Measurements from ENCODE around the gene DAZAP2.
A peak's percentile ranks its signal among the peaks of the same experiment; 100 is the strongest.
"Not testable (repeated sequence)": the region's sequence is repeated elsewhere in the genome, so short reads cannot be mapped to it uniquely, and the experiment has no call there.

The DAZAP2 gene

DNA sequence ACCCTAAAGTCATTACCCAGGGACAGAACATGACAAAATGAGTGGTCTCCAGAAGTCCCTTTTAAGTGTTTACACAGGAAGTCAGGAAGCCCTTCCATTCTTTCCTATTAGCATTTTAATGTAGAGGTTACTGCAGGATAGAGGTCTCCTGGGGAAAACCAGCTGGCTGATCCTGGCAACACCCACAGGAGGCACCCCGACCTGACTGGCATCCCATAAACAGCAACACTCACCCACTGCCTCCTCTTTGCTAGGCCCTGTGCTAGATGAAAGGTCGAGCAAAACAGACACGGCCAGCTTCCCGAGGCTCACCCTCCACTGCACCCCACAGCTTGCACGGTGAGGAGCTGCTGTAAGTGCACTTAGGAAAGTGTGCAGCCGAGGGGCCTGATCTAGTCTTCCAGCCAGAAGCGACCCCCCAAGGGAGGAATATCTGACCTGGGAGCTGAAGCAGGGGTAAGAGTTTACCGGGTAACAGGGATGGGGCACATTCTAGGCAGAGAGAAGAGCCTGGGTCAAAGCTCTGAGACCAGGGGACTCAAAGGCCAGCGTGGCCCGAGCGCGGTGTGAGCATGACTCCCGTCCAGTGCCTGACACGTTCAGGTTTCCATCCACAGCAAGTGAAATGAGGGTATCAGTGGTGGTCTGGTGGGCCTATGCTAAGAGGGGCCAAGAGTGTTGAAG lies 9.0 kb downstream of the DAZAP2 start:
- no peak for DNase-seq

- DNase-seq, result no peak
Measured at GRCh38 chr12:51253276-51253675, 14.7 kb downstream of the DAZAP2 start.

DNA sequence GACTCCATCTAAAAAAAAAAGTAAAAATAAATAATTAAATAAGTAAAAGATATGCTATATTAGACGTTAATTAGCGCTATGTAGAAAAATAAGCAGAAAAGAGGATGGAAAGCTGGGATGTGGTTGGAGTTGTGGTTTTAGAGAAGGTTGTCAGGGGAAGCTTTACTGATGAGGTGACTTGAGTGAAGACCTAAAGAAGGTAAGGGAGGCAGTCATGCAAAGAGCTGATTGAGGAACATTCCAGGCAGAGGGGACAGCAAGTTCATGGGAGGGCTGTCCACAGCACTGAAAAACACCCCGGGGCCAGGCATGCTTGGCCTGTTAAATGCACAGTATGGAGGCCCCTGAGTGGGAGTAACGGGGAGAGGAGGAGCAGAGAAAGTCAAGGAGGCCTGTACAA lies 15.9 kb downstream of the DAZAP2 start:
- DNase-seq, result no peak

- DNase-seq, result not testable (repeated sequence)
Measured at GRCh38 chr12:51259600-51259999, 21.0 kb downstream of the DAZAP2 start.

DNA sequence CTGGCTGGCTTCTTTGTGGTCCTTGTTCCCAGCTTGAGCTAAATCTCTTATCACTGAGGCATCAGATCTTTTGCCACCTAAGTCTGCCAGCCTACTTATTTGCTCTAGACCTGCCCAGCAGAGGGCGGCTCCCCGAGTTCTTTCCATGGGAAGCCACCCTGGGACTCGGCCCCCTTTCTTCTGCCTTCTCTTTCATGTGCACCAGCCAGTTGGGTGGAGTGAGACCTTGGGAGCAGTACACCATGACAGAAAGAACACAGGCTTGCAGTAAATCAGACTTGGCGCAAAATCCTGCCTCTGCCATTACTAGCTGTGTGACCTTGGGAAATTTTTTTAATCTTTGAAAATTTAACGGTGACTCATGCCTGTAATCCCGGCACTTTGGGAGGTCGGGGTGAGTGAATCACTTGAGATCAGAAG lies 24.1 kb downstream of the DAZAP2 start:
- DNase-seq, result peak; percentile 57

GRCh38 chr12:51263341-51263740 lies 24.7 kb downstream of the DAZAP2 start:
- no peak for DNase-seq

DNA sequence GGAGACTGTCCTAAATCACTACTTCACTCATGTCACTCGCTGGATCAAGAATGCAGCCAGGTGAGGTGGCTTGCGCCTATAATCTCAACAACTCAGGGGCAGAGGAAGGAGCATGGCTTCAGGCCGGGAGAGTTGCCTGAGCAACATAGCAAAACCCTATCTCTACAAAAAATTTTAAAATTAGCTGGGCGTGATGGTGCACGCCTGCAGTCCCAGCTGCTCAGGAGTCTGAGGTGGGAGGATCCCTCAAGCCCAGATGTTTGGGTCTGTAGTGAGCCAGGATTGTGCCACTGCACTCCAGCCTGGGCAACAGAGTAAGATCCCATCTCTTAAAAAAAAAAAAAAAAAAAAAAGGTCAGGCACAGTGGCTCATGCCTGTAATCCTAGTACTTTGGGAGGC lies 25.7 kb downstream of the DAZAP2 start:
- no peak for DNase-seq

GRCh38 chr12:51265024-51265423 lies 26.4 kb downstream of the DAZAP2 start:
- no peak for DNase-seq

- peak; percentile 59 for DNase-seq
Measured at GRCh38 chr12:51269174-51270066, 30.8 kb downstream of the DAZAP2 start.

DNA sequence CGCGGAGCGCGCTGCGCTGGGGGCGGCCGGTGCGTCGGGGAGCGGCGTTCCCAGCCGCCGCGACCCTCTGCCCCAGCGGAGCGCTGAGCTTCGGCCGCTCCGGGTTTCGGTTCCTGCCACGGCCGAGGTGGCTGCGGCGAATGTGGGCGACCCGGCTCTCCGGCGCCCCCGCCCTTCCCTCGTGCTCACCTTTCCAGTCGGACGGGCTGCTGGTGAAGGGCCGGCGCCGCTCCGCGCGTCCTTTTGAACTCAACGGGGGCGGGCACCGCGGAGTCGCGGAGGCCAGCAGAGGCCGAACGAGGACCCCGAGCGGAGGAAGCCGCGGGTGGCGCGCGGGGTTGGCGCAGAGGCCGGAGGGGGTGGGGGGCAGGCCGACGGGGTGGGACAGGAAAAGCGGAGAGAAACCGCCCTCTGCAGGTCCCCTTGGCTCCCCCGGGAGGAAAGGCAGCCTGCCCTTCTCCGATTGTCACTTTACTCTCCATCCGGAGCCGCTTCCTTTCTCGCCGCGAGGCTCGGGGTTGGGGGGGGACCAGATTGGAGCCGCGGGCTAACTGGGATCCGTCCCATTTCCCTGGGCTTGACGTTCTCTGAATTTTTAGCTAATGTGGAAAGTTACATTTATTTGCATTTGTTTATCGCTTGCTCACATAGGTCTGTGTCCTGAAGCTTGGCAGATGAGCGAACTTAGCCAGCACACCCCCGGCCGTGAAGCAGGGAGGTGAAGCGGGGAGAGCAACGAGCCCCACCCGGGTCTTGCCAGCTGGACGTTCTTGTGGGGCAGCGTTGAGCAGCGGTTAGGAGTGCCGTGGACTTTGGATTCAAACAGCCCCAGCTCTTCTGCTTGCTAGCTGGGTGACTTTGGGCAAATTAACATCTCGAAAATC lies 31.7 kb downstream of the DAZAP2 start, which contains the start of gene SMAGP:
Gene SMAGP, minus strand, starts transcription at position 349 of the 884 bp plus-strand sequence. CDS start 1,137 bp downstream, outside the sequence.
- DNase-seq, result peak; percentile 54

DNA sequence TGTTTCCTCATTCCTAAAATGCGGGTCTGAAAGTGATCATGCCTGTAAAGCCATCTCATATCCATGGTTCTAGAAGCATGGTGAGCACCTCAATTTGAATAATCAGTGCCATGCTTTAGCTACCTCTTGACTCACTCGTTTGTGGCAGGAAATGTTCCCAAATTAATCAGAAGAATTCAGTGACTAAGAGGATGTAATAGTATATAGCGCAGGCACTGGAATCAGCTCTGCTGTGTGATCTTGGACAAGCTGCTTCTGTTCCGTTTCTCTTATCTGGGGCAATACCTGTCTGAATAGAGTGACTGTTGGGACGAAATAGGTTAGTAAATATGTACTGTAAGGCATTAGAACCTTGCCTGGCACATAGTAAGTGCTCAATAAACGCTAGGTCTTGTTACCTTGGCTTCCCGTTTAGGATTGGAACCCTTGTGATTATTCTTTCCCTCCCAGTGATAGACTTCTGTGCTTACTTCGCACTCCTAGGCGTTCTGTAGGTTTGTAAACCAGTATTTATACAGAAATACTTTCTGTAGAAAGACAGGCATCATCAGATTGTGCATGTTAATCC lies 32.4 kb downstream of the DAZAP2 start:
- peak; percentile 90 for DNase-seq

DNA sequence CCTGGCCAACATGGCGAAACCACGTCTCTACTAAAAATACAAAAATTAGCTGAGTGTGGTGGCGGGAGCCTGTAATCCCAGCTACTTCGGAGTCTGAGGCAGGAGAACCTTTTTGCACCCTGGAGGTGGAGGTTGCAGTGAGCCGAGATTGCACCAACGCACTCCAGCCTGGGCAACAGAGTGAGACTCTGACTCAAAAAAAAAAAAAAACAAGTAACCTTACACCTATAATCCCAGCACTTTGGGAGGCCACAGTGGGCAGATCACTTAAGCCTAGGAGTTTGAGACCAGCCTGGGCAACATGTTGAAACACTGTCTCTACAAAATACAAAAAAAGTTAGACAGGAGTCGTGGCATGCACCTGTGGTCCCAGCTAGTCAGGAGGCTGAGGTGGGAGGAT lies 34.2 kb downstream of the DAZAP2 start:
- not testable (repeated sequence) for DNase-seq

DNA sequence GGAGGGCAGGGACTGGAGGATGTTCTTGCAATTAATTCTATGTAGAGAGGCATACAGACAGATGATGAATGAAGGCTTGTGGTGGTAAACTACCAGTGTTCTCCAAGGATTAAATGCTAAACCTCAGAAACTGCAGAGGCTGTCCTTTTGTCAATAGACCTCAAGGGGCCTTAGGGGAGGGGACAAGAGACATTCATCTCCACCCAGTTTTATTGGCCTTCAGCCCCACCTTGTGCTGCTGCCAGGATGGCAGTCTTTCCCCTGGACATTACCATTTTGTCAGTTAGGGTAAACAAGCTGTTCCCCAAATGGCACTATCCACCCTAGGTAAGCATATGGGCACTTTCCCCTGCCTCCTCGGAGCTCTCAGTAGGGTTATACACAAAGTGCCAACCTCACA lies 36.5 kb downstream of the DAZAP2 start:
- no peak for DNase-seq

DNA sequence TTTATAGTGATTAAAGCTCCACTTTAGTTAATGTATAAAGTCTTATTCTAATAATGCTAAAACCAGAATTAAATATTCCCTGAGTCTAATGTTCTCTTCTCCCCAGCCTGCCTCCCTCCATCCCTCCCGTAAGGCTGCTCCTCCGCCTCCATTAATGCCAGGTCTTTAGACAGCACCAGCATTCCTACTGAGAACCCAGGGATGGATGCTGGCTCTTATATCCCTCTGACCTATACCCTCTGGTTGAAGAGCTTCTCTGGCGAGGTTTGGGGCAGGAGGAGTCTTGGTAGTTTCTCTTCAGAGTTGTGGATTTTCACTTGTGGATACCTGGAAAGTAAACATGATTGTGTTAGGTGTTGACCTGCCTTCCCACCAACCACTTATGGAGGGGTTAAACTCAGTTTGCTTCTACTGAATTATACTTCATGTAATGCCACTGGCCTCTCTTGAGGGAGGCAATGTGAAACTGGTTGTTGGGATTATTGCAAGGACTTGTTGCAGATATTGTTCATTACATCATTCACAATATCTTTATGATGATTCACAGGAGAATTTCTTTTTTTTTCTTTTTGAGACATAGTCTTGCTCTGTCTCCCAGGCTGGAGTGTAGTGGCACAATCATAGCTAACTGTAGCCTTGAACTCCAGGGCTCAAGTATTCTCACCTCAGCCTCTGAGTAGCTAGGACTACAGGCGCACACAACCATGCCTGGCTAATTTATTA lies 42.7 kb downstream of the DAZAP2 start:
- peak; percentile 71 for DNase-seq

DNA sequence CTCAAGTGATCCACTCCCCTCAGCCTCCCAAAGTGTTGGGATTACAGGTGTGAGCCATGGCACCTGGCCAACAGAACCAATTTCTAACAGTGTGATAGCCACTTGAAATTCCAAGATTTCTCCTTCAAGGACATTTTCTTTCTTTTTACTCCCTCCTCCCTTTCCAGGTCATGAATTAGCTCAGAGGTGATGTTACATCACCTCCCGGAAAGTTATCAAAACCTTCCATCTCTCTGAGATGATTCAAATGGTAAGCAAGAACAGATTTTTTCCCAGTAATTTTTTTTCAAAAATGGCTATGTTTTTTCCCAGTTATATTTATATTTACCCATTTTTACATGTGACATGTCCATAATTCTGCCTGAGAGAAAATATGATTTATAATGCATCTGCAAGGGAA lies 47.2 kb downstream of the DAZAP2 start:
- no peak for DNase-seq

- DNase-seq, result not testable (repeated sequence)
Measured at GRCh38 chr12:51291603-51292513, 53.2 kb downstream of the DAZAP2 start.

All from fibroblast of skin of back (primary cell).